Hematopoietic multipotent progenitor cell treated with erythropoietin and hydrocortisone succinate and interleukin-3 and kit ligand, for 15 days (in vitro differentiated cells): Measurements from ENCODE around the gene PARP8.
"Not testable (repeated sequence)": the region's sequence is repeated elsewhere in the genome, so short reads cannot be mapped to it uniquely, and the experiment has no call there.

Experiments
- DNase-seq: peaks from one replicate; pipeline ENCODE4 v3.0.0-alpha.2; 2015; ENCODE audit warnings: low spot score

PARP8 gene

DNA sequence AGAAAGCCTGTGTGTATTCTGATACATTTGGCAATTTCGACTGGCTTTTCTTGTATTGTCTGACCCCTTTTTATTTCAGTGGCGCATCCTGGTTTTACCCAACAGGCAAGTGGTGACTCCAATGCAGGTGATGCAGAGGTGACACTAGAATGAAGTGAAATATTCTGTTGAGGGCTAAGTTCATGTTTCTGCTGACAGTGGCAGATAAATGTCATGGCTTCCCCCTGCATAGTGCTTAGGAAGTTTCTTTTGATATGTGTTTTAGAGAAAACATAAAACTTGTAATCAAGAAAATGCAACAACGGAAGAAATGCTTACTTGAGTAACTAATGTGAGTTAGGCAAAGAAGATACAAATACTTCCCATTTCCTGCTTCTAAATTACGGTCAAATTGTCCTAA, 13.1 kb downstream of the PARP8 start:
- DNase-seq, result not testable (repeated sequence)

DNA sequence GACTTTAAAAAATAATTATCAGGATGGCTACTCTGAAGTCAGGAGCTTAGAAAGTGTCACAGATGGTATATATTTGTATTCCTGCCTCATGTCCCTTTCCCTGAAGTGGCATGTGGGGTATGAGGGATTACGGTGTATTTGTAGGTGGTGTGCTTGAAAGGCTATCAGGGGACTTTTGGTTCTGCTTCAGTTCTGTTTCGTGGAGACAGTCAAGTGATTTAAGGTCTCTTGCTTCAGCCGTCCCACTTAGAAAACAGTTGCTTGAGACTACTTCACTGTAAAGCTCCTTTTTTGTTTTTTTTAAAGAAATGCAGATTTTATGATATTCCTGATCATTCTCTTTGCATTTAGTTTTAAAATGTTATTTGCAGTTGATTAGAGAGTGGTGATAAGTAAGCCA, 18.3 kb downstream of the PARP8 start:
- DNase-seq, result no peak

DNA sequence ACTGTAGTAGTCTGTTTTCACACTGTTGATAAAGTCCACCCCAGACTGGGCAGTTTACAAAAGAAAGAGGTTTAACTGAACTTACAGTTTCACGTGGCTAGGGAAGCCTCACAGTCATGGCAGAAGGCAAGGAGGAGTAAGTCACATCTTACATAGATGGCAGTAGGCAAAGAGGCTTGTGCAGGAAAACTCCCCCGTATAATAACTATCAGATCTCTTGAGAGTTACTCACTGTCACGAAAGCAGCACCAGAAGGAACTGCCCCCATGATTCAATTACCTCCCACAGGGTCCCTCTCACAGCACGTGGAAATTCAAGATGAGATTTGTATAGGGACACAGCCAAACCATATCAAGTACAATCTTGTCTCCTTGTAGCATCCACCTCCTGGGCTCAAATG, 21.1 kb downstream of the PARP8 start:
- no peak for DNase-seq

DNA sequence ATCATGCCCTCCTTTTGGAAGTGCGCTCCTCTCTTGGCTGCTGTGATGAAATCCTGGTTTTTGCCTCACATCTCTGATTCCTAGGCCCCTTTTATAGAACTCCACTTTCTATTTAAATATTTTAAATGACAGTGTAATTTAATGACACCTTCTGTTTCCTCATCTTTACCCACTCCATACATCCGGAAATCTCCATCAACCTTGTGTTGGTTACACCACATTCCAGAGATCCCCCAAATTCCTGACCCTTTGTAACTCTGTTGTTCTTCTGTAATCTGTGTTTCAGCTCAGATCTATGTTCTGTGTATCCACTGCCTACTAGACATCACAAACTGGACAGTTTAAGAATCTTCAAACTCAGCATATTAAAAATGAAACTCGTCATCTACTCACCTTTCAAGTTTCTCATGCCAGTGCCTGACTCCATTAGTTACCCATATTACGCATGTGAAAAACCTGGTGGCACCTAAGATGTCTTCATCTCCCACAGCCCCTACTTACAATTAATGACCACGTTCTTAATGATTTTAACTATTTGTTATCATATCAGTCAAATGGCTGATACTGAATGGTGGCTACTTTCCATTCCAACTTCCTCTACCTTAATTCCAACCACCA, 25.1 kb downstream of the PARP8 start:
- no peak for DNase-seq

DNA sequence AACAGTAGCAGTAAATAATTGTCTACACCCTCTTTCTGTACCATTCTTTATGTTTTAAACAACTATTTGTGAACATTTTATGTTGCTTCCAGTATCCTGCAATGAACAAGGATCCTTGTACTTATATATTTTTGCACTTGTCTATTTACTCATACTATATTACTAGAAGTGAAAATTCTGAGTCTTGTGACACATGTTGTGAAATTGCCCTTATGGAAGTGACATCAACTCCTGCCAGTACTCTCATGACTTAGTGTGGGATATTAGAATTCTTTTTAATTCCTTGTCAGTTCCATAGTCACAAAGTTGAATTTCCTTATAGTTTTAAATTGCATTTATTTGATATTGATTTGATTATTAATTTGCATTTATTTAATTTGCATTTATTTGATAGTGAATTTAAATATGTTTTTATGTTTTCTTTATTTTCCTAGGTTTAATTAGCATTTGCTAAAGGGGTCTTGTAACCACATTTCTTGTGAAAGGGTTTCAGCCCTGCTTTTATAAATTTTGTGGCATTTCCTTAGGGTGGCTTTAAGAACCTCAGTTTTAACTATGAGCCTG, 27.7 kb downstream of the PARP8 start:
- DNase-seq, result no peak

DNA sequence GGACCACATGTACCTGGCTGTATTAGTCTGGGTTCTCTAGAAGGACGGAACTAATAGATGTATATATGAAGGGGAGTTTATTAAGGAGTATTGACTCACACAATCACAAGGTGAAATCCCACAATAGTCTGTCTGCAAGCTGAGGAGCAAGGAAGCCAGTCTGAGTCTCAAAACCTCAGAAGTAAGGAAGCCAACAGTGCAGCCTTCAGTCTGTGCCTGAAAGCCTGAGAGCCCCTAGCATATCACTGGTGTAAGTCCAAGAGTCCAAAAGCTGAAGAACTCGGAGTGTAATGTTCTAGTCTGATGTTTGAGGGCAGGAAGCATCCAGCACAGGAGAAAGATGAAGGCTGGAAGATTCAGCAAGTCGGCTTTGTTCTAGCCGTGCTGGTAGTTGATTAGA, 28.2 kb downstream of the PARP8 start:
- not testable (repeated sequence) for DNase-seq

DNA sequence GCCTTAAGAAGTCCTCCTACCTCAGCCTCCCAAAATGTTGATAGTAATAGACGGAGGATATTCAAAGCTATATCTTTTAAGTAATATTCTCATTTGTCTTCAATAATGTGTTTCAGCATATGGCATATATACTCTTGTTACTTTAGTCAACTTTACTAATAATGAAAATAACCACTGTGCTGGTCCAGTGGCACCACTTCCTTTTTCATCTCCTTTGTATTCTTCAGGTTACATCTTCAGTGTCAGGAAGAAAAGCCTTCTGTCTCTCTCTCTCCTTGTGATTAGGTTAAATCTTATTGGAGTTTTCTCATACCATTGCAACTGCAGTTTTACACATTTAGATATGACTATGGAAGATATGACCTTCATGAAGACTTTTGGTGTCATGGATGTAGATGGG, 31.3 kb downstream of the PARP8 start:
- DNase-seq, result no peak

DNA sequence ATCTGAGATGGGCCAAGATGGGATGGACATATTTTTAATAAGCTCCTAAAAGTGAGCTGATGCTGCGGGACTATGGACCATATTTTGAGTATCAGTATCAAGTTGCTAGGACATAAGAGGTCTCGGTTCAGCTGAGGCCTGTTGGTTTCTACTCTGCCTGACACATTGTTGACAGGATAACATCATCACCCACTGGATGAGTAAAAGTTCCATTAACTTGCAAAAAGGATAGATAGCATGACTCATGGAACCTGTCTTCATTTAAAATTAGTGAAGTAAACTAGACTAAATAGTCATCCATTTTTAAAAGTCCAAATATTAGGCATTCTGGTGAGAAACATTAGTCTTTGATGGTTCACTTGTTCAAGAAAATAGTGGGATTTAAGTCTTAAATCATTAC, 33.3 kb downstream of the PARP8 start:
- no peak for DNase-seq

DNA sequence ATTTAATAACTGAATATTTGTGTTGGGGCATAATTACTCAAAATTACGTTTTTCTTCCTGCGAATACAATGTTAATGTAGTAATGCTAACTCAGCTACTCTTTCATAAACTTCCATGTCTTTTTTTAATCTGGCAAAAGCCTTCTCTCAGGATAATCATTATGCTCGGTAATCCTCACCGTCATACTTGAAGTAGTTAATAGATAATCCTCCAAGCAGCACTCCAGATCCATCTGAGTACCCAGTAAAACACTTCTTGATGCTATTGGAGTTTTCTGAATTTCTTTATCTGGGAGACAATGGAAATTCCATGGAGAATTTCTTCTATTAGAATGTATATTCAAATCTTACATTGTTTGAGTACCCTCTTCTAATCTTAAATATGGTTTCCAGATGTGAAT, 34.3 kb downstream of the PARP8 start:
- no peak for DNase-seq

DNA sequence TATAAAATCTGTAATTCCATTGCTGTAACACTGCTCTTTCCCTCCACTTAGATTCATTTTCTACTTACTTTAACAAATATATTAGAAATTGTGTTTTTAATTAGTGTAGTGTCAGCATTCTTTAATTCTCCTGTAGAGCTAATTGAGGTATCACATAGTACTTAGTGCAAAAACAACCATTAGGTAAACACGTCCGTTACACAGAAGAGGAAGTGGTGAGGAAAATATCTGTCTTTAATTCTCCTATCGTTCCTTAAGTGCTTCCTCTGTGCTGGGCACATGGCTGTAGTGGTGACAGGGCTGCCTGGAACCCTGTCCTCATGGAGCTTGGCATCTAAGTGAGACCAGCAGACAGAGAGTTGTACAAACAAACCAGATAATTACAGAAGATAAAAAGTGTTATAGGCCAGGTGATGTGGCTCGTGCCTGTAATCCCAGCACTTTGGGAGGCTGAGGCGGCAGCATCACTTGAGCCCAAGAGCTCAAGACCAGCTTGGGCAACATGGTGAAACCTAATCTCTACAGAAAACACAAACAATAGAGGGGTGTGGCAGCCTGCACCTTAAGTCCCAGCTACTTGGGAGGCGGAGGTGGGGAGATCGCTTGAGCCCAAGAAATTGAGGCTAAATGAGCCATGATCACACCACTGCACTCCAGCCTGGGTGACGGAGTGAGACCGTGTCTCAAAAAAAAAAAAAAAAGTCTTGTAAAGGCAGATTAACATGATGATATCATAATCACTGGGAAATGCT, 36.4 kb downstream of the PARP8 start:
- DNase-seq, result no peak

DNA sequence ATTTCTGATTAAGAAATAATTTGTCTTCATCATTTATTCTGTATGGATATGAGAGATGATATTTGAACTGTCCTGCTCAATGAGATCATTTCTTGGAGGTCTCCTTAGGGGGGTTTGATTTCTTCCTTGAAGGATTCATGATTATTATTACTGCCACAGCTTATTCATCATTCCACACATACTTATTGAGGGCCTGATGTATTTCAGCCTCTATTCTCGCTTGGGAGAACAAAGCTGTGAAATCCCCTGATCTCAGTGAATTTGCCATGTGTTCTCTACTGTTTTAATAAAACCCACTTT, 36.9 kb downstream of the PARP8 start:
- no peak for DNase-seq

DNA sequence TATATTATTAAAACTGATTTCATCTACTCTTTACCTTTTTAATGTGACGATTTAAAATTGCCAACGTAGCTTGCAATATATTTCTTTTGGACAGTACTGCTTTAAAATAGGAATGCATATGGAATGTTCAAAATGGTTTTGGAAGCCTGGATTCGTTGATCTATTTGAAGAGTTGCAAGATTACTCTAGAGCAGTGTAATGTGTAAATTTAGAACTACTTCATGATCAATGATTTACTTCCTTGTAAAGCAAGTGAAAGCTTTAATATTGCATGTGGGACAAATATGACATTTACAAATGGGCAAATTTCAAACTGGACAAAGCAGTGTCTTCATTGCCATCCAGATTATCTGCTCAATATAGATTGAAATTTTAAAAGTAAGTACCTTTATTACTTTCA, 38.3 kb downstream of the PARP8 start:
- DNase-seq, result no peak

DNA sequence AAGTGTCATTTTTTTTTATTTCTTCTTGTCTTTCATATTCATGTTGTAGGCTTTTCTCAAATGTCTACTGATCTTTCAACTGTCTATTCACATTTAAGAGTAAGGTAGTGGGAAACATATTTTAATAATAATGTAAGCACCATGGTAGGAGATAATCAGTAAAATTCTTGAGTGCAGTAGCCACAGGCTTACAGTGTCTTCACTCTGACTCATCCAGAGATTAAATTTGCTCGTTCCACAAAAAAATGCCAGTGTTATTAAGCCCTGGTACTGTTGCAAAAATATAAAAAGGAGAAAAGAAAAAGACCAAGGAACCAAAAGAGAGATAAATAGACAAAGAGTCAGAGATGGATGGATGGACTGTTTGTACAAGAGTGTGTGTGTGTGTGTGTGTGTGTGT, 43.0 kb downstream of the PARP8 start:
- no peak for DNase-seq

DNA sequence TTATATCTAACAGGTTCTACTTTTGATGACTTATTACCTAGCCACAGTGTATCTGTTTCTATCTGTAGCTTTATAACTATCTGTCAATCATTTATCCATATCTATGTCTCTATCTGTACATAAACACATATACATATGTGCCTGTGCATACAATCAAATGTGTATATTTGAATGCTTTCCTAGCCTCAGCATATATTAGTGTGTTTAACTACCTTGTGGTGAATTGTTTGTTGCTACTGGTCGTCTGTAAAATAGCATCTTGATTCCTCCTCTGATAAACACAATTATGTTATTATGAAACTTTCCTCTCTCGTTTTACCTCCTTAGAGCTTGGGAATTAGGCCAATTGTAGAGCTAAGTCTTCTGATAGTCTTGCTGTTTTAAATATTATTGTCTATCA, 44.4 kb downstream of the PARP8 start:
- no peak for DNase-seq

DNA sequence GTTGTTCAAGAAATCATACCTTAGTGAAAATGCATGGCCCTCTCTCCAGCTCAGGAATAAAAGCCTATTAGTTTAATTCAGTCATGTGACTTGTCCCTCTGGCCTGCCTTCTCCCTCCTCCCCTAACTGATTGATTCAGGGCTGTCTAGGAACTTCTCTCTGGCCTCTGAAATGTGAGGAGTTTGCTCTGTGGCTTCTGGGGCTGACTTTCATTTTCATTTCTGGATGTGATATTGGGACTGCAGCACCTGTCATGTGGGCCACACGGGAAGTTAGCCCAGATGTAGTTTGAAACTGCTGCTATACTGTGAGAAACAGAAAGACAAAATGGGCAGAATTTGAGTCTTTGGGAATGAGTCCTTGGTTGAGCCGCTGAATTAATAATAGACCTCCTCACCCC, 44.8 kb downstream of the PARP8 start:
- DNase-seq, result no peak

DNA sequence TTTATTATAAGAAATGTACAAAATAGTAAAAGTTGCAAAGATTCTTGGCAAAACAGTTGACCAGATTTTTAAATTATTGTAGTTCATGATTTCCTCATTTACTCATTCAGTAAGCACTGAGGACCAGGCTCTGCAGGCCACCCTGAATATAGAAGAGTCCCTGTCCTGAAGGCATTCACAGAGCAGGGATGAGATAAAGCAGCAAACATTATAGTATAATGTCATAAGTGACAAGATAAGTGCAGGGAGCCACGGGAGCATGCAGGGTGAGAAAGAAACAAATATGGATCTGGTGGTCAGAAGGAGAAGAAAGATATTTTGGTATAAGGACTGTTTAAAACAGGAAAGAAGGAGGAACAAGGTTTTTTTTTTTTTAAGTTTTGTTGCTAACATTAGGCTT, 46.0 kb downstream of the PARP8 start:
- no peak for DNase-seq

DNA sequence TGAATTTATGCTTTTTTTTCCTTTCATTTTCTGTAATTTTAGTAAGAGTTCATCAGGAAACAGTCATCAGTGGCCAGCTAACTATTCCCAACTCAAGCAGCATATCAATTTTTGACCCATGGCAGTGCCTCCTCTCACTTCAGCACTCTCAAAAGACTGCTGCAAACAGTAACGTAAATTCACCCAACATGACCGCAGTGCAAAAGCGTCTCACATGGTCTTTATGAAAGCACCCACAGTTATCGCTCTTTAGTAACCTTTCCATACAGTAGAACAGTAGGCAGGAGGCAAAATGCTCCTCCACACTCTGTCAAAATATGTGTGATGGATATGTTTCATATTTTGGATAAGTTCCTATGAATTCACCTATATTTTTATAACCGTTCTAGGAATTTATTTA, 48.6 kb downstream of the PARP8 start:
- DNase-seq, result no peak

DNA sequence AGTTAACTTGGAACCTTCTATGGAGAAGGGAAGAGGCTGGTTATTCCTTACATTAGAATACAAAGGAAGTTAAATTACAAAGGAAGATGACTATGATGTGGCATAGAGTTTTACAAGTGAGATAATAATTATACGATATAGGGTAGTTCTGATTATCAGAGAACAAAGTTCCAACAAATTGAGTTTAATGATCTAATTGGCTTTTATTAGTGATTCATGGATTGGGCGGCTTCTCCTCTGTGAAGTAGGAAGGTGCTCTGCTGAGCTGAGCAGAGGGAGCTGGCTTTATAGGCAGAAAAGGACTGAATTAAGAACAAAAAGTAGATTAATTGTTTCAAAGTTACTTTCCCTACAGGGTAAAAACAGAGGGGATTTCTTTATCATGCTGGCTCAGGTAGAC, 49.7 kb downstream of the PARP8 start:
- no peak for DNase-seq

DNA sequence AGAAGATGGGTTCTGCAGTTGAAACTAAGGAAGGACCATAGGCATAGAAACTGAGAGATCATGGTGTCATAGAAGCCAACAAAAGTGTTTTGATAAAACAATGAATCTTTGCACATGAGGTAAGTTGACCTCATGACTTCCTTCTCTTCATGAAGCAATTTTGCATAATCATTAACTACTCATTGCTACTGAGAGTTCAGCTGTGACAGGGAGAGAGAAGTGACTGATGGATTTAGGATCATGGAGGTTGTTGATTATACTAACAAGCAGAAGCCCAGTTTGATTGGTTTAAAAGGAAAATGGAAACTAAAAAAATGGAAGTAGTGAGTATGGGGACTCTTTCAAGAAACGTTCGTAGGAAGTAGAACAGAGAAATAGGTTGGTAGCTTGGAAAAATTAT, 51.2 kb downstream of the PARP8 start:
- DNase-seq, result no peak

DNA sequence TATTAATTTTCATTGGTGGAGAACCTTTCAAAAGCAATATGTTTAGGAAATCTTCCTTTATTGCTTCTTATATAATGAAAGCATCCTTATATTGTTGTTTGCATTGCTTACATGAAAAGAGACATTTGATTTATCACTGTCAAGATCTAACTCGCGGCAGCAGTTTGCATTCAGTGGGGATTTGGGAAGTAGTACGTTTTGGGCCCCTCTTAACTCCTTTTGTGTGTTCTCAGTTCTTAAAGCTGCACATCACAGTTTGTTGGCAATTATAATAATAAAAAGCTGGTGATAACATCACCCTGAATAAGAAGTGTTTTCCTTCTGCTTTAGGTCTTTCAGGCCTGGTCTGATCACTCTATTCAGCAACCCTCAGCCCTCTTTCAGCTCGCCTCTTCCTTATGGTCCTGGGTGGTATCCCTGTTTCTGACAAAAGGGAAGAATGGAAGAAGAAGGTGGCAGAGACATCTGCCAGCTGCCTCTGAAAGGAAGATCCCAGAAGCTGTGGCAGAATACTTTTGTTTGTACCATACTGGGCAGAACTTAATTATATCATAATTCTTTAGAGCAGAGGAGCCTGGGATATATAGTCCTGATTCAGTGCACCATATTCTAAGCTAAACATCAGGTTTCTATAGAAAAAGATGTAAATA, 53.7 kb downstream of the PARP8 start:
- DNase-seq, result no peak

DNA sequence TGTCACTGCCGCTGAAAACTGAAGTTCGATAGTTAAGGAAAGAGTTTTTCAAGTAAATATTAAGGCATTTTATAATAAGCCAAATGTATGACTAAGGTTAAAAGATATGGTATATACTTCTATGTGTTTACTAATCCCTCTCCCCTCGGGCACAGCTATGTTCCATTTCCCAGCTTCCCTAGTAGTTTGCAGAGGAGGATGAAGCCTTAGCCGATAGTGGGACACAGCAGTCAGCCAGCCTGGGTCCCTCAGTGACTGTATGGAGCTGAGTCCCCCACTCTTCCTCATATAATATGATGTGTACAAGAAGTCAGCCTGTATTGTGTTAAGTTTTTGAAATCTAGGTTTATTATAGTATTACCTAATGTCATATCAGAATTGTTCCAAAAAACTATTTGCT, 55.8 kb downstream of the PARP8 start:
- no peak for DNase-seq

DNA sequence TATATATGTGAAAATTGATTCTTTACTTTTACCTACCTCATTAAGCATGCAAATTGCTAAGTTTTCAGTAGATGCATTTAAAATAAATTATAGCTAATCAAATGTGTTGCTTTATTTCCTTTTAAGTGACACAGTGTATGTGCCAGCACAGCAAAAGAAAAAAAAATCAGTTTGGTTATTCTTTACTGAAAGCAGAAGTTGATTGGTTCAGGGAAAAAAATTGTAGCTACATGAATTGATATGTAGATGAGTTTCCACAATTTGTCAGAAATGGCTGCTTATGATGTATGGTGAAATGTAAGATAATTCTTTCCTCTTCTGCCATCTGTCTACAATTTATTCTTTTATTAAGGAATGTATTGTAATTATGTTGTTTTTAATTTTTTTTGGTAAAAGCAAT, 57.8 kb downstream of the PARP8 start:
- no peak for DNase-seq

DNA sequence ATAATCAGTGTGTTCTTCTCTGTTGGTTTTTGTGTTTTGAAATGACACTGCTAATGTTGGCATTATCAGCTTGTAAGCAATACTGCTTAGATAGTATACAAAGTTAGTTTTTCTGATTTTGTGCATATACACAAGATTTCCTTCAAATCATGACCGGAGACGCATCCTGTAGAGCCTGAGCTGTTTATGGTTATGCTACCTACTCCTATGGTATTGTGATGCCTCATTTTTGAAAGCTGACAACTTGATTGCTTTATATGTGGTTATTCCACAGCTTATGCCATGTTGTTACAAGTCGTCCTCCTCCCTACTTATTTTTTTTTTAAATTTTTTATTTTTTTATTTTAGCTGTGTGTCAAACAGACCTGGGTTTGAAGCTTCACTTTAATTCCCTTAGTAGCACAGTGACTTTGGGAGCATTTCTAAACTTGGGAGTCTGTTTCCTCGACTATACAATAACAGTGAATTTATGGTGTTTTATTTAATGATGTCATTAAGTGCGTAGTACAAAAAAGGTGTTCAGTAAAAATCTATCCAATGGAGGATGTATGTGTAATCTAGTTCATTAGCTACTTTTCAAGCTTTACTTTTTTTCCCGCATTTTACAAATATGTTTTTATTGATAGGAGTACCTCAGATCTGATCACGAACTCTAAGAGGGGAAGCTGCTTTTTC, 59.5 kb downstream of the PARP8 start:
- no peak for DNase-seq
